Measurements from ENCODE around the gene MCUB.
"Not testable (repeated sequence)": the region's sequence is repeated elsewhere in the genome, so short reads cannot be mapped to it uniquely, and the experiment has no call there.

MCUB gene

DNA sequence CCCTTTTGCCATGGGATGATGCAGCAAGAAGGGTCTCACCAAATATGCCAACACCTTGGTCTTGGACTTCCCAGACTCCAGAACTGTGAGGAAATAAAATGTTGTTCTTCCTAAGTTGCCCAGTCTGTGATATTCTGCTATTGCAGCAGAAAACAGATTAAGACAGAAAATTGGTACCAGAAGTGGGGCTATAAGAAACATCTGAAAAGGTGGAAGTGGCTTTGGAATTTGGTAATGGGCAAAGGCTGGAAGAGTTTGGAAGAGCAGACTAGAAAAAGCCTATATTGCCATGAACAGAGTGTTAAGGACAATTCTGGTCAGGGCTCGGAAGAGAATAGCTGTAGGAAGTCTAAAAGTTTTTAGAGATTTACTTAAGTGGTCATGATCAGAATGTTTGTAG is 115.8 kb downstream of the MCUB start:
- H3K36me3 ChIP-seq (ENCODE audit: insufficient read depth, low read length): no peaks in the 10 kb centered on the region
- no peaks in the 10 kb centered on the region for H4K20me1 ChIP-seq (ENCODE audit: insufficient read depth, low read length, poor library complexity, severe bottlenecking)
- H3K4me2 ChIP-seq (ENCODE audit: low read depth, low read length, poor library complexity, severe bottlenecking): no peak overlapping the region
- no peak overlapping the region for H3K9ac ChIP-seq (ENCODE audit: low read depth, low read length, poor library complexity, severe bottlenecking)
- no peaks in the 10 kb centered on the region for H3K9me2 ChIP-seq (replicated peaks; ENCODE audit: low read depth, low read length)
- H3K79me2 ChIP-seq (ENCODE audit: insufficient read depth, low read length): no peaks in the 10 kb centered on the region
- H3F3A ChIP-seq (ENCODE audit: low read depth): no peaks in the 10 kb centered on the region
- no peak overlapping the region for H2AFZ ChIP-seq (ENCODE audit: low read length)
- H3K27me3 ChIP-seq (ENCODE audit: insufficient read depth, low read length, poor library complexity, severe bottlenecking): no peaks in the 10 kb centered on the region
- no peaks in the 10 kb centered on the region for H3K4me1 ChIP-seq (ENCODE audit: insufficient read depth, low read length, poor library complexity, severe bottlenecking)
- 0 out of 2 replicates have a peak, but pooled peaks cover 2% of the 10 kb centered on the region for H3K9me3 ChIP-seq (ENCODE audit: insufficient read depth, low read depth, low read length)
- no peak overlapping the region for H3K4me3 ChIP-seq (ENCODE audit: low read length, poor library complexity, severe bottlenecking)
- TF ChIP-seq, protein P1, sequence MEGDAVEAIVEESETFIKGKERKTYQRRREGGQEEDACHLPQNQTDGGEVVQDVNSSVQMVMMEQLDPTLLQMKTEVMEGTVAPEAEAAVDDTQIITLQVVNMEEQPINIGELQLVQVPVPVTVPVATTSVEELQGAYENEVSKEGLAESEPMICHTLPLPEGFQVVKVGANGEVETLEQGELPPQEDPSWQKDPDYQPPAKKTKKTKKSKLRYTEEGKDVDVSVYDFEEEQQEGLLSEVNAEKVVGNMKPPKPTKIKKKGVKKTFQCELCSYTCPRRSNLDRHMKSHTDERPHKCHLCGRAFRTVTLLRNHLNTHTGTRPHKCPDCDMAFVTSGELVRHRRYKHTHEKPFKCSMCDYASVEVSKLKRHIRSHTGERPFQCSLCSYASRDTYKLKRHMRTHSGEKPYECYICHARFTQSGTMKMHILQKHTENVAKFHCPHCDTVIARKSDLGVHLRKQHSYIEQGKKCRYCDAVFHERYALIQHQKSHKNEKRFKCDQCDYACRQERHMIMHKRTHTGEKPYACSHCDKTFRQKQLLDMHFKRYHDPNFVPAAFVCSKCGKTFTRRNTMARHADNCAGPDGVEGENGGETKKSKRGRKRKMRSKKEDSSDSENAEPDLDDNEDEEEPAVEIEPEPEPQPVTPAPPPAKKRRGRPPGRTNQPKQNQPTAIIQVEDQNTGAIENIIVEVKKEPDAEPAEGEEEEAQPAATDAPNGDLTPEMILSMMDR (conservative IDR thresholded peaks at IDR 0.05; ENCODE audit: low read length): no peak
- TF ChIP-seq EZH2phosphoT487 (IDR thresholded peaks at IDR 0.05; ENCODE audit: borderline replicate concordance): no peak

GRCh38 chr4:109676886-109677285 is 116.8 kb downstream of the MCUB start:
- H4K20me1 ChIP-seq (ENCODE audit: insufficient read depth, low read length, poor library complexity, severe bottlenecking): no peaks in the 10 kb centered on the region
- H3K9me2 ChIP-seq (replicated peaks; ENCODE audit: low read depth, low read length): no peaks in the 10 kb centered on the region
- no peaks in the 10 kb centered on the region for H3K27me3 ChIP-seq (ENCODE audit: insufficient read depth, low read length, poor library complexity, severe bottlenecking)
- H3K9ac ChIP-seq (ENCODE audit: low read depth, low read length, poor library complexity, severe bottlenecking): no peak overlapping the region
- H3K9me3 ChIP-seq (ENCODE audit: insufficient read depth, low read depth, low read length): no peaks in the 10 kb centered on the region
- H3K79me2 ChIP-seq (ENCODE audit: insufficient read depth, low read length): no peaks in the 10 kb centered on the region
- no peaks in the 10 kb centered on the region for H3K4me1 ChIP-seq (ENCODE audit: insufficient read depth, low read length, poor library complexity, severe bottlenecking)
- no peak overlapping the region for H3K4me3 ChIP-seq (ENCODE audit: low read length, poor library complexity, severe bottlenecking)
- TF ChIP-seq, protein P1 (conservative IDR thresholded peaks at IDR 0.05; ENCODE audit: low read length): peak; percentile 53
- no peak for TF ChIP-seq EZH2phosphoT487 (IDR thresholded peaks at IDR 0.05; ENCODE audit: borderline replicate concordance)
- H2AFZ ChIP-seq (ENCODE audit: low read length): no peak overlapping the region
- H3F3A ChIP-seq (ENCODE audit: low read depth): no peaks in the 10 kb centered on the region
- no peaks in the 10 kb centered on the region for H3K36me3 ChIP-seq (ENCODE audit: insufficient read depth, low read length)
- no peak overlapping the region for H3K4me2 ChIP-seq (ENCODE audit: low read depth, low read length, poor library complexity, severe bottlenecking)

DNA sequence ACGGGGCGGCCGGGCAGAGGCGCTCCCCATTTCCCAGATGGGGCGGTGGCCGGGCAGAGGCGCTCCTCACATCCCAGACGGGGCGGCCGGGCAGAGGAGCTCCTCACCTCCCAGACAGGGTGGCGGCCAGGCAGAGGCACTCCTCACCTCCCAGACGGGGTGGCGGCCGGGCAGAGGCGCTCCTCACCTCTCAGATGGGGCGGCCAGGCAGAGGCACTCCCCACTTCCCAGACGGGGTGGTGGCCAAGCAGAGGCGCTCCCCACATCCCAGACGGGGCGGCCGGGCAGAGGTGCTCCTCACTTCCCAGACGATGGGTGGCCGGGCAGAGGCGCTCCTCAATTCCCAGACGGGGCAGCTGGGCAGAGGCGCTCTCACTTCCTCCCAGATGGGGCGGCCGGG is 118.4 kb downstream of the MCUB start:
- not testable (repeated sequence) for H3K27me3 ChIP-seq (ENCODE audit: insufficient read depth, low read length, poor library complexity, severe bottlenecking); H3K4me2 ChIP-seq (ENCODE audit: low read depth, low read length, poor library complexity, severe bottlenecking); H3K4me3 ChIP-seq (ENCODE audit: low read length, poor library complexity, severe bottlenecking); H3K79me2 ChIP-seq (ENCODE audit: insufficient read depth, low read length); H3K9me3 ChIP-seq (ENCODE audit: insufficient read depth, low read depth, low read length); H3K36me3 ChIP-seq (ENCODE audit: insufficient read depth, low read length); H3F3A ChIP-seq (ENCODE audit: low read depth); H4K20me1 ChIP-seq (ENCODE audit: insufficient read depth, low read length, poor library complexity, severe bottlenecking); H2AFZ ChIP-seq (ENCODE audit: low read length); H3K9me2 ChIP-seq (replicated peaks; ENCODE audit: low read depth, low read length); H3K9ac ChIP-seq (ENCODE audit: low read depth, low read length, poor library complexity, severe bottlenecking); H3K4me1 ChIP-seq (ENCODE audit: insufficient read depth, low read length, poor library complexity, severe bottlenecking)

- not testable (repeated sequence) for H3K27me3 ChIP-seq (ENCODE audit: insufficient read depth, low read length, poor library complexity, severe bottlenecking)
Observed at GRCh38 chr4:109678925-109679324, 118.9 kb downstream of the MCUB start.

More at GRCh38 chr4:109678925-109679324, 118.9 kb downstream of the MCUB start:
- not testable (repeated sequence) for H3K79me2 ChIP-seq (ENCODE audit: insufficient read depth, low read length); H4K20me1 ChIP-seq (ENCODE audit: insufficient read depth, low read length, poor library complexity, severe bottlenecking); H3K4me3 ChIP-seq (ENCODE audit: low read length, poor library complexity, severe bottlenecking); H2AFZ ChIP-seq (ENCODE audit: low read length); H3F3A ChIP-seq (ENCODE audit: low read depth); H3K4me1 ChIP-seq (ENCODE audit: insufficient read depth, low read length, poor library complexity, severe bottlenecking); H3K4me2 ChIP-seq (ENCODE audit: low read depth, low read length, poor library complexity, severe bottlenecking); H3K9ac ChIP-seq (ENCODE audit: low read depth, low read length, poor library complexity, severe bottlenecking); H3K36me3 ChIP-seq (ENCODE audit: insufficient read depth, low read length); H3K9me3 ChIP-seq (ENCODE audit: insufficient read depth, low read depth, low read length); H3K9me2 ChIP-seq (replicated peaks; ENCODE audit: low read depth, low read length)

Measured in Loucy (cell line).